H9 (cell line): ENCODE data around the gene GPC6. TPM values are rescaled to one million over a fixed set of nuclear protein-coding genes. Genes with fewer than 3 reads are reported as not detected.

Experiments used
- DNase-seq: peaks from one replicate; pipeline ENCODE4 v3.0.0-alpha.2; 2017
- H2AFZ ChIP-seq: one replicate; pipeline ENCODE4 v1.6.1; 2013; ENCODE audit warnings: mild to moderate bottlenecking, low read length, control low read depth, moderate library complexity
- H2AK5ac ChIP-seq: 2 replicates; pipeline ENCODE4 v1.6.1; 2013; ENCODE audit warnings: low read length, control low read depth, mixed read lengths; ENCODE audit not compliant: insufficient read length
- H2BK120ac ChIP-seq: one replicate; pipeline ENCODE4 v1.6.1; 2013; ENCODE audit warnings: low read depth, mild to moderate bottlenecking, low read length, control low read depth, inconsistent platforms; ENCODE audit not compliant: poor library complexity, severe bottlenecking
- H2BK12ac ChIP-seq: 2 replicates; pipeline ENCODE4 v1.6.1; 2013; ENCODE audit warnings: low read length, control low read depth, mixed read lengths, low read depth; ENCODE audit not compliant: insufficient read length
- H2BK15ac ChIP-seq: 2 replicates; pipeline ENCODE4 v1.6.1; 2013; ENCODE audit warnings: low read depth, low read length, control low read depth
- H2BK20ac ChIP-seq: one replicate; pipeline ENCODE4 v1.6.1; 2013; ENCODE audit warnings: low read depth, mild to moderate bottlenecking, low read length, control low read depth, inconsistent platforms; ENCODE audit not compliant: poor library complexity, severe bottlenecking
- H2BK5ac ChIP-seq: 2 replicates; pipeline ENCODE4 v1.6.1; 2013; ENCODE audit warnings: low read length, control low read depth, mixed read lengths; ENCODE audit not compliant: insufficient read length
- H3K14ac ChIP-seq: 2 replicates; pipeline ENCODE4 v1.6.1; 2013; ENCODE audit warnings: low read length, control low read depth; ENCODE audit not compliant: insufficient read depth
- H3K18ac ChIP-seq: 2 replicates; pipeline ENCODE4 v1.6.1; 2013; ENCODE audit warnings: low read depth, mild to moderate bottlenecking, mixed read lengths, low read length, control low read depth; ENCODE audit not compliant: insufficient read length
- H3K23ac ChIP-seq: 2 replicates; pipeline ENCODE4 v1.6.1; 2013; ENCODE audit warnings: low read length, control low read depth, mixed read lengths, low read depth; ENCODE audit not compliant: insufficient read length
- H3K23me2 ChIP-seq: 2 replicates; pipeline ENCODE4 v1.6.1; 2013; ENCODE audit warnings: low read depth, mild to moderate bottlenecking, mixed read lengths, low read length, control low read depth; ENCODE audit not compliant: insufficient read length, poor library complexity, severe bottlenecking
- H3K27ac ChIP-seq: 2 replicates; pipeline ENCODE4 v1.5.1; 2013; ENCODE audit warnings: low read length, control low read depth, mixed read lengths, low read depth; ENCODE audit not compliant: insufficient read length
- H3K27me3 ChIP-seq: 2 replicates; pipeline ENCODE4 v1.6.1; 2013; ENCODE audit warnings: low read length, control low read depth, inconsistent platforms; ENCODE audit not compliant: insufficient read depth
- H3K4ac ChIP-seq: 2 replicates; pipeline ENCODE4 v1.6.1; 2013; ENCODE audit warnings: low read depth, mild to moderate bottlenecking, control low read depth, inconsistent platforms, low read length, moderate library complexity
- H3K4me1 ChIP-seq: 2 replicates; pipeline ENCODE4 v1.6.1; 2013; ENCODE audit warnings: low read length, control low read depth, inconsistent platforms; ENCODE audit not compliant: insufficient read depth
- H3K4me2 ChIP-seq: 2 replicates; pipeline ENCODE4 v1.6.1; 2013; ENCODE audit warnings: low read length, control low read depth, mixed read lengths; ENCODE audit not compliant: insufficient read length, insufficient read depth
- H3K56ac ChIP-seq: 2 replicates; pipeline ENCODE4 v1.6.1; 2013; ENCODE audit warnings: low read depth, mild to moderate bottlenecking, mixed read lengths, low read length, control low read depth; ENCODE audit not compliant: insufficient read length
- H3K79me1 ChIP-seq: 2 replicates; pipeline ENCODE4 v1.6.1; 2013; ENCODE audit warnings: low read depth, mild to moderate bottlenecking, moderate library complexity, low read length, control low read depth, inconsistent platforms; ENCODE audit not compliant: insufficient read depth, poor library complexity, severe bottlenecking
- H3K79me2 ChIP-seq: 2 replicates; pipeline ENCODE4 v1.6.1; 2013; ENCODE audit warnings: low read length, control low read depth, inconsistent platforms; ENCODE audit not compliant: insufficient read depth
- H3K9ac ChIP-seq: 2 replicates; pipeline ENCODE4 v1.6.1; 2013; ENCODE audit warnings: low read length, control low read depth, mixed read lengths; ENCODE audit not compliant: insufficient read length; ENCODE audit errors: extremely low read depth
- H3K9me3 ChIP-seq: one replicate; pipeline ENCODE4 v1.6.1; 2013; ENCODE audit warnings: low read depth, low read length, inconsistent platforms; ENCODE audit not compliant: control insufficient read depth
- H3T11ph ChIP-seq: one replicate; pipeline ENCODE4 v1.6.1; 2013; ENCODE audit warnings: mild to moderate bottlenecking, low read length, control low read depth, inconsistent platforms
- H4K20me1 ChIP-seq: one replicate; pipeline ENCODE4 v1.6.1; 2013; ENCODE audit not compliant: control insufficient read depth, insufficient read length, insufficient read depth
- H4K5ac ChIP-seq: 2 replicates; pipeline ENCODE4 v1.6.1; 2013; ENCODE audit warnings: low read depth, mild to moderate bottlenecking, mixed read lengths, low read length, control low read depth; ENCODE audit not compliant: insufficient read length
- H4K8ac ChIP-seq: replicated peaks from 2 replicates; pipeline ENCODE4 v1.6.1; 2013; ENCODE audit warnings: low read length, control low read depth, mixed read lengths, low read depth; ENCODE audit not compliant: insufficient read length
- H4K91ac ChIP-seq: 2 replicates; pipeline ENCODE4 v1.6.1; 2013; ENCODE audit warnings: low read depth, mild to moderate bottlenecking, moderate library complexity, mixed read lengths, low read length, control low read depth; ENCODE audit not compliant: insufficient read length
- H3K27ac Mint-ChIP-seq, 3 experiments: 2 replicates in 2 of 3; 3 replicates in 1 of 3; pipeline ENCODE4 v1.8.0; 2020 to 2021; ENCODE audit warnings: mixed read lengths in 3 of 3, mild to moderate bottlenecking in 1 of 3, moderate library complexity in 1 of 3
- H3K27me3 Mint-ChIP-seq: 2 replicates; pipeline ENCODE4 v1.8.0; 2021; ENCODE audit warnings: low read depth, mild to moderate bottlenecking, moderate library complexity, mixed read lengths
- H3K36me3 Mint-ChIP-seq, 3 experiments: 2 replicates in 2 of 3; 3 replicates in 1 of 3; pipeline ENCODE4 v1.8.0; 2020 to 2021; ENCODE audit warnings: low read depth in 3 of 3, mixed read lengths in 3 of 3; ENCODE audit not compliant: insufficient read depth in 1 of 3
- H3K4me1 Mint-ChIP-seq, 2 experiments: 2 replicates each; pipeline ENCODE4 v1.8.0; 2020; ENCODE audit warnings: mixed read lengths in 2 of 2
- H3K4me3 Mint-ChIP-seq, 2 experiments: 2 replicates in 1 of 2; 3 replicates in 1 of 2; pipeline ENCODE4 v1.8.0; 2020 to 2021; ENCODE audit warnings: mild to moderate bottlenecking in 2 of 2, mixed read lengths in 2 of 2, moderate library complexity in 1 of 2
- H3K9me3 Mint-ChIP-seq, 2 experiments: 2 replicates in 1 of 2; 3 replicates in 1 of 2; pipeline ENCODE4 v1.8.0; 2020; ENCODE audit warnings: mild to moderate bottlenecking in 2 of 2, mixed read lengths in 2 of 2, moderate library complexity in 1 of 2
- CTCF ChIP-seq: fragments of 200-600 bp; sonication (generic); conservative IDR thresholded peaks from 3 replicates; pipeline ENCODE4 v1.8.0; 2021; ENCODE audit warnings: antibody characterized with exemption, mild to moderate bottlenecking
- WGBS: extraction: QIAGEN DNeasy Blood & Tissue Kit; methylation state at CpG from one replicate; pipeline ENCODE4 v1.1.7; 2013; ENCODE audit warnings: missing lambda C conversion rate, low lambda C conversion rate, mixed read lengths; ENCODE audit not compliant: insufficient read length; ENCODE audit errors: extremely low coverage; 5-methylcytosine and 5-hydroxymethylcytosine counted together
- total RNA-seq: library from RNA; stranded (reverse); gene quantifications from 2 replicates; pipeline ENCODE4 v1.2.1, GENCODE V29; 2021

GPC6 gene
- total RNA-seq, 1 experiment from 2014 or later = 15.6 TPM

- no peak for DNase-seq
- H2BK15ac ChIP-seq = no peak overlapping the region
- H3K79me1 ChIP-seq = no peaks in the 10 kb centered on the region
- no peaks in the 10 kb centered on the region for H3K4me1 ChIP-seq
- no peaks in the 10 kb centered on the region for H4K20me1 ChIP-seq
- H3K4me2 ChIP-seq = no peak overlapping the region
- no peak overlapping the region for H3K56ac ChIP-seq
- H3K4ac ChIP-seq = no peak overlapping the region
- Mint-ChIP-seq H3K9me3 (no peaks in the 10 kb centered on the region), H3K27ac (no peak overlapping the region), H3K4me3 (no peak overlapping the region), H3K4me1 (peaks cover 0 to 6% of the 10 kb centered on the region in 2 experiments; a peak in 3 of 4 replicates), H3K36me3 (no peaks in the 10 kb centered on the region), H3K27me3 (no peaks in the 10 kb centered on the region)
- no peak overlapping the region for H3K27ac ChIP-seq
- no peak overlapping the region for H4K5ac ChIP-seq
- H3K27me3 ChIP-seq = no peaks in the 10 kb centered on the region
- no peaks in the 10 kb centered on the region for H3K23me2 ChIP-seq
- no peak overlapping the region for H2BK12ac ChIP-seq
- H3K23ac ChIP-seq = no peak overlapping the region
- TF ChIP-seq CTCF = no peak
- H3K79me2 ChIP-seq = no peaks in the 10 kb centered on the region
- WGBS = no CpG with 5 or more reads among the region's 3 CpGs
- H2BK20ac ChIP-seq = no peak overlapping the region
- H2AFZ ChIP-seq = no peak overlapping the region
- no peak overlapping the region for H4K8ac ChIP-seq
- no peak overlapping the region for H4K91ac ChIP-seq
- no peak overlapping the region for H3K18ac ChIP-seq
- H3T11ph ChIP-seq = no peak overlapping the region
- no peaks in the 10 kb centered on the region for H3K9me3 ChIP-seq
- H2BK5ac ChIP-seq = no peak overlapping the region
- no peak overlapping the region for H3K14ac ChIP-seq
- no peak overlapping the region for H3K9ac ChIP-seq
- no peak overlapping the region for H2AK5ac ChIP-seq
- H2BK120ac ChIP-seq = no peak overlapping the region
These were observed 573.7 kb downstream of the GPC6 start for GRCh38 chr13:93800342-93800741.
